RPMI8226 (cell line): ENCODE results near the gene UAP1.
"Not testable (repeated sequence)": the region's sequence is repeated elsewhere in the genome, so short reads cannot be mapped to it uniquely, and the experiment has no call there.

Experiments
- DNase-seq: peaks from one replicate; pipeline ENCODE4 v3.0.0-alpha.2; 2015

UAP1 gene

DNA sequence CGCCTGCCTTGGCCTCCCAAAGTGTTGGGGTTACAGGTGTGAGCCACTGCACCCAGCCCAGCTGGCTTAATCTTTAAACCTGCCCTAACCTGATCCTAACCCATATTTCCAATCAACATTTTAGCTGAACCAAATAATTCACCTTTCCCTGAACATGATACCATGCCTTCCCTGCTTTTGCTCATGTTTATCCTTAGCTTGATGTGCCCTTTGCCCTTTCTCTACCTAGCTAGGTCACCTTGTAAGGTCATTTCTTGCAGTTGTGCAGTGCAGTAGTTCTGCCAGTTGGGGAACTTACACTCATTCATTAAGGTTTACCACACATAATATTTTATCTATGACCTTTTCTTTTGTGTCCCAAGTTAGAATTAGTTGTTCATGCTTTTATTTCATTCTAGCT, 5.3 kb downstream of the UAP1 start:
- no peak for DNase-seq

DNA sequence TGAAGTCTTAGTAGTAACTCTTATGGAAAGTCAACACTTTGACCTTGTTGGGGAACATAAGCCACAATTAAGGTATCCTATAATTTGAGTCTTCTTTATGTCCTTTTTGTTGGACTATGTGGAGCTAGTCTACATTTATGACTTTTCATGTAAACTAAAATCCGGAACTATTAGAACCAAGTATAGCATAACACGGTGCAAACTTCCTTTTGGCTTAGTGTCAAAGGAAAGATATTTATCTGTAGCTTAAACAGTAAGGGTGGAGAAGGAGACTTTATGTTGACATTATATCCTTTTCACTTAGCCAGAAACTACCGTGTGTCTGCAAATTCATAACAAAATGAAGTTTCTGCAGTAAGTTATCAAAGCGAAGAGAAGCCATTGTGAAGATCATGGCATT, 7.3 kb downstream of the UAP1 start:
- no peak for DNase-seq

DNA sequence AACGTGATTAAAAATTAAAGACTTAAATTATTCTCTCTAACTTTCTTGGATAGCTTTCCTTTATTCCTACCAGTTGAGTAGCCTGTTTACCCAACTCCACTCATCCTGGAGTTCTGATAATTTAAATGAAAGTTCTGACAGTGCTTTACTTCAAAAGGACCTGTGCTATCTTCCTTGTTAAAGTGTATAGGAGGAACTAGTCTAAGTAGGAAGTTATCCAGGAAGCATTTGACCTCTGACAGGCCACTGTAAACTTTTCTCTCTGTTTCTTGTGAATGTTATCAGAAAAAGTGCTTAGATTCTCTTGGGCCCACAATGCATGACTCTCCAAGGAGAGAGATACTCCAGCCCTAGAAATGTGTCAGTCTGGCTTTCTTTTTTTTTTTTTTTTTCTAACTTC, 9.2 kb downstream of the UAP1 start:
- DNase-seq, result no peak

GRCh38 chr1:162571121-162571520, 9.6 kb downstream of the UAP1 start:
- DNase-seq, result not testable (repeated sequence)

- DNase-seq, result no peak
Measured at GRCh38 chr1:162571696-162572095, 10.2 kb downstream of the UAP1 start.

- DNase-seq, result no peak
Measured at GRCh38 chr1:162573136-162573535, 11.6 kb downstream of the UAP1 start.

DNA sequence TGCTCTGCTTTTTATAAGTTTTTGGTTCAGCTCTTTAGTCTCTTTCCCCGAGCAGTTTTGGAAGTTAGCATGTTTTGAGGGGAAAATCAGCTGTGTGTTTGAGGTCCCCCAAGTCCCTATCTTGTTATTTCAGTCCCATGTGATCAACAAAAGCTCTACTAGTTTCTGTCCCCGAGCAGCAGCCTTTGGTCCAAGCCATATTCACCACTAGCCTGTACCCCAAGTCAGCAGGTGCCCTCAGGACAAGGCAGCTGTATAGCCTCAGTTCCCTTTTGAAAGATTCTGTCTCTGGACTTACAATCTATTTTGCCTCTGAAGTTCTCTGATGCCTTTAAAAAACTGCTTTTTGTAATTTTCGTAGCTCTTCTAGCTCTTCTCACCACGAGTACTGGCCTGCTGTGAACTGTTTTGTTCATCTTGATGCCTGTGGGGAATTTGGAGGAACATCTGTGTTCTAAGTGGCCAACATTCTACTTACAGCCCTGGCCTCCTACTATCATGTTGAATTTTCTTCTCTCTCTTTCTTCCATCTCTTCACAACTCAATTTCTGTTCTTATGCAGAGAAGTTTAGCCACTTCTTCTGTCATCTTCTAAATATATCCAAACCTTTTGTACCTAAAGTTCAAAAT, 16.7 kb downstream of the UAP1 start:
- DNase-seq, result no peak

GRCh38 chr1:162578936-162579335, 17.4 kb downstream of the UAP1 start:
- no peak for DNase-seq

DNA sequence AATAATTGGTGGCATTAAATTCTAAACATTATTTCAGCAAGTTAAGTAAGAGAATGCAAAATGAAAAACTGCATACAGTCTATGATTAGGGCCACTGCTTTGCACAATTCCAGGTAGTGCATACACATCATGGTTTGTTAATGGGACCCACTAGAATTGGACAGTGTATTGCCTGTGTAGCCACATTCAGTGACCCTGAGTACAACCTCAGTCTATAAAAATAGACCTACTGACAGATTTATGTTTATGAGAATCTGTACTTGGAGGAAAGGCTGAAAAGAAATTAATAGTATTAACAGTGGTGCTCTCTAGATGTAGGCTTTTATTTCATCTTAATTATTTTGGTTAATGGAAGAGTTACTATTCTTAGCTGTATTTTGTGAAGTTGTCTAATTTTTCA, 18.8 kb downstream of the UAP1 start:
- DNase-seq, result no peak

GRCh38 chr1:162582901-162583300, 21.4 kb downstream of the UAP1 start:
- not testable (repeated sequence) for DNase-seq

DNA sequence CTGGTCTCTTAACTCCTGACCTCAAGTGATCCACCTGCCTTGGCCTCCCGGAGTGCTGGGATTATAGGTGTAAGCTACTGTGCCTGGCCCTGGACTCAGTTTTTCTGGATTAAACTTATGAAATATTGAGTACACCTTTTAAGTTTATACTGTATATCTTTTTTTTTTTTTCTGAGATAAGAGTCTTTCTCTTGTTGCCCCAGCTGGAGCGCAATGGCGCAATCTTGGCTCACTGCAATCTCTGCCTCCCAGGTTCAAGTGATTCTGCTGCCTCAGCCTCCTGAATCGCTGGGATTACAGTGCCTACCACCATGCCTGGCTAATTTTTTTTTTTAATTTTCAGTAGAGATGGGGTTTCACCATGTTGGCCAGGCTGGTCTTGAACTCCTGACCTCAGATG, 23.6 kb downstream of the UAP1 start:
- peak; percentile 23 for DNase-seq

GRCh38 chr1:162587347-162587746, 25.8 kb downstream of the UAP1 start:
- DNase-seq, result peak; percentile 93

DNA sequence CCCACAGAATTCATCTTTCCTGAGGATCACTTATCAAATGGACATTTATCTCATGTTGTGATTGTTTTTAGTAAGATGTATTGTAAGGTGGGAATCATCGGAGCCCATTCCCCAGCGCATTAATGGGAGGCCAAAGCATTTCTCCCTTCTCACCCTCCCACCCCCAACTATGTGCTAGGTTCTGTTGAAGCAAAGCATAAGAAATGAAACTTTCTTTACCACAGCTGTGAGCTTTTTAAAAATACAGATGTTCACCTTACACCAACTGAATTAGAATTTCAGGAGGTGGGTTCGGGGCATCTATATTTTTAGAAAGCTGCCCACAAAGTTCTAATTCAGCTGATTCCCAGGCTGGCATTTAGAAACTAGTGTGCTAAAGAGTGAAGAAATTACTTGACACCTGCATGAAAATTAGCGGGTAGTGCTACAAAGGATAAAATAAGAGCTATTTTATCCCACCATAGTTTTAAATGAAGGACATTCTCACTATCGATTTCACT, 26.3 kb downstream of the UAP1 start:
- peak; percentile 87 for DNase-seq

DNA sequence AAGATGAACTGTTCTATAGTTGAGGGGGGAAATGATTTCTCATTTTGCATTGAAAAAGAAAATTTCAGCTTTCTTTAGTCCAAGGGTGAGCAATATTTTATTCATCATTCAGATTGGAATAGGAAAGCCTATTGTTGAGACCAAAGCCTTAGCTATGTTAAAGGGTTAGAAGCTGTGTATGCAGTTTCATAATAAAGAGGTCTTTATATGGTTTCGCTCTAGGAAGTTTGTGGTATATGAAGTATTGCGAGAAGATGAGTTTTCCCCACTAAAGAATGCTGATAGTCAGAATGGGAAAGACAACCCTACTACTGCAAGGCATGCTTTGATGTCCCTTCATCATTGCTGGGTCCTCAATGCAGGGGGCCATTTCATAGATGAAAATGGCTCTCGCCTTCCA, 28.6 kb downstream of the UAP1 start:
- no peak for DNase-seq

DNA sequence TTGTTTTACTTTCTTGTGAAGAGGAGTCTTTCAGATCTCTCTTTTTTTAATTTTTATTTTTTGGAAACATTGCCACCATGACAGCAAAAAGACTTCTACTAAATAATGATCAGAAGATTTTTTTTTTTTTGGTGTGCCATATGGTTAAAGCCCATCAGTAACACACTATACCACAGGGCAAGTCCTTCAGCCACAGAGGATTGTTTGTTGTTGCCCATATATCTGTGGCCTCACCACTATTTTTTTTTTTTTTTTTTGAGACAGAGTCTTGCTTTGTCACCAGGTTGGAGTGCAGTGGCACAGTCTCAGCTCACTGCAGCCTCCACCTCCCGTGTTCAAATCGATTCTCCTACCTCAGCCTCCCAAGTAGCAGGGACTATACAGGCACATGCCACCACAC, 29.2 kb downstream of the UAP1 start:
- DNase-seq, result no peak

GRCh38 chr1:162596514-162597170, 35.1 kb downstream of the UAP1 start:
- DNase-seq, result no peak

DNA sequence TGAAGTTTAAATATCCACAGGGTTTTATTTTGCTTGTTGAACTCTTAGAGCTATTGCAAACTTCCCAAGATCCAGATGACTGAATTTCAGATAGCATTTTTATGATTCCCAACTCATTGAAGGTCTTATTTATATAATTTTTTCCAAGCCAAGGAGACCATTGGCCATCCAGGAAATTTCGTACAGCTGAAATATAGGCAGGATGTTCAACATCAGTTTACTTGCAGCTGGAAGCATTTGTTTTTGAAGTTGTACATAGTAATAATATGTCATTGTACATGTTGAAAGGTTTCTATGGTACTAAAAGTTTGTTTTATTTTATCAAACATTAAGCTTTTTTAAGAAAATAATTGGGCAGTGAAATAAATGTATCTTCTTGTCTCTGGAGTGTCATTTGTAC, 37.9 kb downstream of the UAP1 start:
- DNase-seq, result no peak

DNA sequence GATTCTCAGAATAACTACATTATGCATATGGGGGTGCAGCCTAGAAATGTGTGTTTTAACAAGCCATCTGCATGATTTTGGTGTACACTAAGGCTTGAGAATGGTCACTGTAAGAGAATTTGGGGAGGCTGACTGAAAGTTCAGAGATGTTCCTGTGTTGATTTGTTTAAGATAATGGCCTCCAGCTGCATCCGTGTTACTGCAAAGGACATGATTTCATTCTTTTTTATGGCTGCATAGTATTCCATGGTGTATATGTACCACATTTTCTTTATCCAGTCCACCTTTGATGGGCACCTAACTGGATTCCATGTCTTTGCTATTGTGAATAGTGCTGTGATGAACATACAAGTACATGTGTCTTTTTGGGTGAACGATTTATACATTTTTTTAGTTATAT, 41.6 kb downstream of the UAP1 start:
- not testable (repeated sequence) for DNase-seq

DNA sequence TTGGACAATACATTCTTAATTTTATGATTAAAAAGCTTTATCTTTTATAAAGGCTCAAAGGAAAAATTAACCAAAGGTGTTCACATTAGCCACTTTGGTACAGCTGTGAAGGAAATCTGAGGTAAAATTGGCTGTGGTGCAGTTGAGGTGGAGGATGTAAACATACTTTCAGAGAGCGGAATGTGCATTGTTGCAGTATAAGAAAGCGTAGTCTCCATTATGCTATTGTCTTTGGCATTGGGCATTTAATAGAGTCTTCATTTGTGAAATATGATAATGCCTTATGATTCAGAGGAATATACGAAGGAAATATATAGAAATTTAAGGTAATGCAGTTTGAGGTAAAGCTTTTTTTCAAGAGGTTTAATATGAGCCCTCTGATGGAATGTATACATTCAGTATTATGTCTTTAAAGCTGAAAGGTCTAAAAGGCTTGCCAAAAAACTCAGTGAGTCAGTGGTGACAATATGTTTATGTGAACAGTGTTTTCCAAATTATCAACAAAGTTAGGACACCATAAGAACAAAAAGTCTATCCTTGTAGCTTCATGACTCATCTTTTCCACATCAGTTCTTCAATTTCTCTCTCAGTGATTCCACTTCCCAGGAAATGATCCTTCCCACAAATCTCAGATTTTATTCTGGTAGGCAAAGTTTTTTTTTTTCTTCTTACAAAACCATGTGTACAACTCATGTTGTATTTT, 43.9 kb downstream of the UAP1 start:
- DNase-seq, result no peak

DNA sequence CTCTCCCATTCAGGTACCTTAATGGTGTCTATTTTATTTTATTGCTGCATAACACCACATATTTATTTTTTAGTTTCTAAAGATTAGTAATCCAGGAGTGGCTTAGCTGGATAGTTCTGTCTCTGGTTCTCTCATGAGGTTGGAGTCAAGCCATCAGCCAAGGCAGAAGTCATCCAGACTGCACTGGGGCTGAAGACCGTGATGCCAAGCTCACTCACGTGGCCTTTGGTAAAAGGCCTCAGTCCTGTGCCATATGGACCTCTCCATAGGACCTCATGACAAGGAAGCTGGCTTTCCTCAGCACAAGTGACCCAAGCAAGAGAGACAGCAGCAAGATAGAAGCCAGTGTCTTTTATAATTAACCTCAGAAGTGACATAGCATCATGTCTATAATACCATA, 47.8 kb downstream of the UAP1 start:
- no peak for DNase-seq

DNA sequence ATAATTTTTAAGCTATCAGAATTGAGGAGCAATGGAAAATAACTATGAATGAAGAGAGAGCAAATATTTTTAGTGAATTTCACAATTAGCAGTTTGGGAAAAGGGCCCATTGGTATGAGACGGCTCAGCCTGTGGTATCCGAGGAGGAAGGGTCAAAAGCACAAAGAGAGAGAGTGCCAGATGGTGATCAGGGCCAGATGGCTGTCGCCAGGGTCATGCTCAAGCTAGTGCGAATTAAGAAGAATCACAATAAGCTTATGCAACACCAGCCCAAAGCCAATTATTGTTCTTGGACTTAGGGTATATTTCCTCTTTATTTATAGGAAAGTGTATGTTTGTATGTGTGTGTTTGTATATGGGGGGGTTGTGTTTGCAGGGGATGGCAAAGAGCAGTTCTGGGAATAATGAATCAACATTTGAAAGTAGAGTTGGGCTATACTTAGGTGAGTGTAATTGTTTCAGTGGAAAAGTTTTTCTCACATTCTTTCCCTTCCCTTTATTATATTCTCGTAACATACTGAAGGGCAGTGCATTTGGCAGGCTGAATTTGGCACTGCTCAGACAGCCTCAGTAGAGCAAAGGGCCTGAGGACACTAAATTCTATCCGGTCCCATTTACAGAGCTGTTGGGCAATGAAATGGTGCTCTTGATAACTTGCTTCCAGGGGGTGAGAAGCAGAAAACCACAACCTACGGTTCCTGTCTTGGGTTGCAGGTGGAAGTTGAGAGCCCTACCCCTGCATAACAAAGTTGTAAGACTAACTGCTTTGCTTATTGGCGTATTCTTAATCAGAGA, 51.3 kb downstream of the UAP1 start:
- DNase-seq, result no peak

DNA sequence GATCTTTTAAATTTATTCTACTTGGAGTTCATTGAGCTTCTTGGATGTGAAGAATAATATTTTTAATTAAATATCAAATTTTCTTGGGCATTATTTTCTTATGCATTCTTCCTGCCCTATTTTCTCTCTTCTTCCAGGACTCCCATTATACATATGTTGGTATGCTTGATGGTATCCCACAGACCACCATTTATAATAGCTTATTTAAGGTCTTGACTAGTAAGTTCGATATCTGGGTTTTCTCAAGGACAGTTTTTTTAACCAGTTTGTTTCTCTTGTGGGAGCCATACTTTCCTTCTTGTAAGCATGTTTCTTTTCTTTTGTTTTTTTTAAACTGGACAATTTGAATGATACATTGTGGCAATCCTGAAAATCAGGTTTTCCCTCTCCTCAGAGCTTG, 55.3 kb downstream of the UAP1 start:
- no peak for DNase-seq

DNA sequence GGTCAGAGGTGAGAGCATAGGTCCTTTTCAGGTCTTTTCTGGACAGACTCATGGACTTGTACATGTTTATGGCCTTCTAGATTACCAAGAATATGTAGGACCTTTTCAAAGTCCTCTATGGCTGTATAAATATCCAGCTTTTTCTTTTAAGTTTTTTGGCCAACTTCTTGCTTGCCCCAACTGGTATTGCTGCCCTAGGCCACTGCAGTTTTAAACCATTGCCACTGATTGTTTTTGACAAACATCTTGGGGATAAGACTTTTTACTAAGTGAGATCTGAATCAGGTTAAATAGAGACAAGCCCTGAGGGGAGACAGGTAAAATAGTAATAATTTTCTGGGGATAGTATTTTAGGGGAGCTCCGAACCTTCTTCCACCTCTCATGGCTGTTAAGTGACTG, 56.0 kb downstream of the UAP1 start:
- no peak for DNase-seq
